NCI-H748 (cell line): ENCODE results near the gene DLG2.
"Not testable (repeated sequence)": the region's sequence is repeated elsewhere in the genome, so short reads cannot be mapped to it uniquely, and the experiment has no call there.

ENCODE experiments used
- DNase-seq: peaks from one replicate; lab custom pipeline; 2025; ENCODE audit not compliant: unreplicated experiment; lab: John Stamatoyannopoulos, UW

DLG2 gene

DNA sequence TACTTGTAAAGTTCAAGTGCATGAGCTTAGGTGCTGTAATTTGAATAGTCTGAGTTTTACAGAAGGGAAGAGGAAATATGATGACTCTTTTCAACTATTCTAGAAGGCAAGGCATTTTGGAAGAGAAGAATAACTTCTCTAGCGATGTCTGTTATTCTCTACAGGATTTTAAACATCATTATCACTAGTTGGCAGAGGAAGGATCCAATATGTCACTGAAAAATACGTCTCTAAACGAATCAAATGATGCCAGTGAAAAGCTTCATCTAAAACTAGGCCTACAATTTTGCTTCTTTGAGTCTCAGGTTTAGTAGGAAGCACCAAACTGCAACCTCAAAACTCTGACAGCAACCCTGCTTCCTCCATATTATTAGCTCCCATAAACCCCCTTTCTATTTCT lies 581.4 kb downstream of the DLG2 start:
- DNase-seq: no peak

DNA sequence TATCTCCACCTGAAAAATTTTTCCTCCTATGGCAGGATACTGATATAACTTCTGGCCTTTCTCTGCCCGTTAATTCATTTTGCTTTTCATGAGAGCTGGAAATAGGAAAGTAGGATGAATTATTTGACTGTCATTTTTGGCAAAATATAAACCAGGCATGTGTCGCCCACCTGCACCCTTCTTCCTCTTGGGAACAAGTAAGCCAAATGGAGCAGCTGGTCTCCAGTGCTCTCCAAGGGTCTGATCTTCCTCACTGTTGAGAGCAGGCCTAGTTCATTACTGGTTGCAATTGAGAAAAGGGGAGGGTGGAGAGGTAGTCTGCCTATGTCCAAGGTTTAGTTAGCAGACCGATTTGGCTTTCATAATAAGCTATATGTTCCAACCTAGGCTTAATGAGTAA lies 582.2 kb downstream of the DLG2 start:
- DNase-seq: no peak

DNA sequence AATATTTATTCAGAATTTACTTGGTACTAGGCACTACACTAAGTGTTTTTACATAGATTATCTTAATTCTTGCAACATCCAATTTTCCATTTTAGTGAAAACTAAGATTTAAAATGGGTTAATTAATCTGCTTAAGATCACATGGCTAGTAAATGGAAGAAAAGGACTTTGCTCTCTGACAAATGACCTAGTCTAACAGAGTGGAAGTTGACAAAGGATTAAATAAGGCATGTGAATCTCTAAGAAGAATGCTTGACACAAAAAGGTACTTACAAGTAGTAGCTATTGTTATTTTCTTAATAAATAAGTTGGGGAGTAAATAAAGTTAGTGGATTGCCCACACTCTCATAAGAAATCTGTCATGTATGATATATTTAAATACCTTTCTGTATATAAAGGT lies 584.8 kb downstream of the DLG2 start:
- DNase-seq: no peak

DNA sequence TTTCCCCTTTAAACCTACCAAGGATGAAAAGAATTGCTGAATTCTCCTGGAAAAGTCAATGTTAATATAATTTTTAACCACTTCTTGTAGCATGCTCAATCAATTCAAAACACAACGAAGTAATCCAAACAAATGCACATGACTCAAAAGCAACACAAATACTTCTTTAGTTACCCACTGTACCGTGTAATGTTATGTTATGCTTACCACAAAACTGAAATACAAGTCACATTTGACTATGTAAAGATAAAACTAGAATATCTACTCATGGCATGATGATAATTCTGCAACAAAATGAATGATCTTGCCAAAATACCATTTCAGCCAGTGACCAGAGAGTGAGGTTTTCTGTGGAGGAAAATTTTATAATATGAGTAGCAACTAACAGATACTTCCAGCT lies 587.0 kb downstream of the DLG2 start:
- DNase-seq: no peak

DNA sequence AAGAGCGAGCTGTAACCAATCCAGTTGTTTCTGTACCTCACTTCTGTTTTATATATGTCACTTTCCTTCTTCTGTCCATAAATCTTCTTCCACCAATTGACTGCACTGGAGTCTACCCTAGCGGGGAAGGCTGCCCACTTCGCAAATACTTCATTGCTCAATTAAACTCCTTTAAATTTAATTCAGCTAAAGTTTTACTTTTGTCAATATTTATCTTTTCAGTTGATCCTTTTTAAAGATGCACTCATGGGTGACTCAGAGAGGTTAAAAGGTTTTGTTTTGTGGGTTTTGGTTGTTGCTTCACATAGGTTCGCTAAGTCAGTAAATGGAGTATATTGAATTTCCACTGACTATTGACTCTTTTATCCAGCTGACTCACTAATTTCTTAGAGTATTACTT lies 597.2 kb downstream of the DLG2 start:
- no peak for DNase-seq

DNA sequence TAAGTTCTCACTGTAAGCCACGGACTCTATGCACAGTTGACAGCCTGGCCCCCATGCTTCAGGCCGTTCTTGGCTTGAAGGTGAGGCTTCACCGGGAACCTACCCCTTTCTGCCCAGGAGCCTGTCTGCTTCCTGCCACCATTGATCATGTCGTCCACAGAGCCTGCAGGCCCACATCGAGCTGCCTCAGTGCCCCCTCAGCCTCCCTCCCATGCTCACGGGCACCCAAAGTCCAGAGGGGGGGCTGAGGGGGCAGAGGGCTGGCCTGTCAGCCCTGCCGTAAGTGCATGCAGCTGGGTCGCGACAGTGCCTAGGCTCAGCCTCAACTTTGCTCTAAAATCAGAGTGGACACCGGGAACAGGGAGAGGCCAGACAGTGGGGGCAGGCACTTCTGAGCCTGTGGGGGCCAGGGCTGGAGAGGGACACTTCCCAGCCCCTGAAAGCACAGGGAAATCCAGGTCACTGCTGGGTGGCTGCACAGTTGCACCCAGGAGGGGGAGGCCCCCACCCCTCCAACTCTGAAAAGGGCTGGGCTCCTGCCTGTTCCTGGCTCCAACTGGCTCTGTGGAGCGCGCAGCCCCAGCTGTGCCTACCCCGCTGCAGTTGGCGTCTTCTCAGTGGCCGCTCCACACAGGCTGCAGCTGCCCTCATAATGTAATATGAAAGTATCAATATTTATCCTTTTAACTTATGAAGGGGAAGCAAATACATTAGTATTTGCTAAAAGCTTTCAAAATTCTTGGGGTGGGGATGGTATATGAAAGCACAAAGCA lies 598.6 kb downstream of the DLG2 start:
- DNase-seq: no peak

DNA sequence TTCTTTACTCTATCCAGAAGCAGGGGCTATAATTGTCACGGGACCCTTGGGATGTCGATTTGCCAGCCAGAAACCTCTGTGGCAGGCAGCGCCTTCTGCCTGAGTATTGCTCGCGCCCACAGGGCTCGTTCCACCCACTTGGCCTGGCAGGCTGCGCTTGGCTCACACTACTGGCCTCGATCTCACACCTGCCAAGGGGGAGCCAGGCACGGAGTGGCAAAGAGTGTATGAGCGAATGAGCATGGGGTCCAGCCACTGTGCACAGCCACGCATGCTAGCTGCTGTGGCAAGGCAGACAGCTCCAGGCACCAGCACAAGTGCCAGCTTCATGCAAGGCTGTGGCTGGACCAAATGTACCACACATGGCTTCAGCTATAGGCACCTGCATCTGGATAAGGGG lies 599.8 kb downstream of the DLG2 start:
- DNase-seq: no peak

DNA sequence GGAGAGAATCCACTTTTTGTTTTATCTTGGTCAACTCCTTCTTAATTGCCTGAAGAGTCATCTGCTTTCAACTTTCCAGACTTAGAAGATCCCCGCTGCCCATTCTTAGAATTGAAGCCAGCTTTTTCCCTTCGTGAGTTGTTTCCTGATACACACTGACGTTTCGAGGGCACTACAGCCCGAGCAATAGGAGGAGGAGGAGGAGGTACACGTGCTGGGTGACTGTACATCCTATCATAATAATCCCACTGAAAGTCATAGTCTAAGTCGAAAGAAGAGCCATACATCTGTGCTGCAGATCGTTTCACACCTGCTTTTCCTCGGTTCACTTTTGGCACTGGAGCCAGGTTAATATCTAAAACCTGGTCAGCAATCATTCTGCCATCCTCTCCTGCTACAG lies 606.1 kb downstream of the DLG2 start:
- no peak for DNase-seq

DNA sequence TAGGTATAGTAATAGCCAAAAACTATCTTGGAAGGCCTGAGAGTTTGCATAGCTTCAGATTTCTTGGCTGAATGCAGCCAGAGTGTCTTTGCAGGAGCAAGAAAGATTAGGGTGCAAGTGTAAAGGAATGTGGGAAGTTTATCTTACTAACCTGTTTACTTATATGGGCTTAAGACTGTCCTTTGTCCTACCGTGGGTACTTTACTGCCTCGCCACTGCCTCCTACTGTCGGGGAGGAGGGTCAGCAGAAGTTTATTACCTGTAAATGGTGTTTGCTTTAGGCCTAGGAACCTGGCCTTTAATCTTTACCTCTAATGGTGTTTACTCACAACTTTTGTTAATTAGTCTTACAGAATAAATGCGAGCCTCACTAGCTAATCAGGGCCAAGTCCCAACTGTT lies 633.8 kb downstream of the DLG2 start:
- DNase-seq: no peak

DNA sequence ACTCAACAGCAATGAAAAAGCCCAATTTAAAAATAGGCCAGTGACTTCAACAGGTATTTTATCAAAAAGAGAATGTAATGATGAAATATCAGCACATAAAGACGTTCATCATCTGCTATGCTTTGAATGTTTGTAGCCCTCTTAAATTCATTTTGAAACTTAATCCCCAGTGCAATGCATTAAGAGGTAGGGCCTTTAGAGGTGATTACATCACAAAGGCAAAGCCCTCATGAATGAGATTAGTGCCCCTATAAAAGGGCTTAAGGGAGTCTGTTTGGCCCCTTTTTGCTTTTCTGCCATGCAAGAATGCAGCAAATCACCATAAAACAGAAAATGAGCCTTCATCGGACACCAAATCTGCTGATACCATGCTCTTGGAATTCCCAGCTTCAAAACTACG lies 637.0 kb downstream of the DLG2 start:
- no peak for DNase-seq

DNA sequence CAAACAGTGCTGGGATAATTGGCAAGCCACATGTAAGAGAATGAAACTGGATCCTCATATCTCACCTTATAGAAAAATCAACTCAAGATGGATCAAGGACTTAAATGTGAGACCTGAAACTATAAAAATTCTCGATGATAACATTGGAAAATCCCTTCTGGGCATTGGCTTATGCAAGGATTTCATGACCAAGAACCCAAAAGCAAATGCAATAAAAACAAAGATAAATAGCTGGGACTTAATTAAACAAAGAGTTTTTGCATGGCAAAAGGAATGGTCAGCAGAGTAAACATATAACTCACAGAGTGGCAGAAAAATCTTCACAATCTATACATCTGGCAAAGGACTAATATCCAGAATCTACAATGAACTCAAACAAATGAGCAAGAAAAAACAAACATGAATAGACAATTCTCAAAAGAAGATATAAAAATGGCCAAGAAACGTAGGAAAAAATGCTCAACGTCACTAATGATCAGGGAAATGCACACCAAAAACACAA lies 639.4 kb downstream of the DLG2 start:
- not testable (repeated sequence) for DNase-seq

DNA sequence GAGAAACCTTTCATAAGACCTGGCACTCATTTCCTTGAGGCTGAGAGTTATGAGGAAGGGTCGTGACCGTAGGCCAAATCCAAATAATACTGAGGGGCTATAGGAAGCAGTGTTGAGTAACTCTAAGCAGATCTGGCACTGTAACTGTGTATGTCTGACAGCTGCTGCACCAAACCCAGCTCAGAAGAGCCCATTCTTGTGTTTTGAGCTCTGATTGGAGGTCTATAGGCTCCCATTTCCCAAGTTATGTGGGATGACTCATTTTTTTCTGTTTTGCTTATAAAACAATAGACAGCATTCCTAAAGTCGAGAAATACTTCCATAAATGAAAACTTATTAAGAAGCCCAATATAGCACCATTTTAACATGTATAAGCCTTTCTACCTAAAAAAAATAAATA lies 645.8 kb downstream of the DLG2 start:
- no peak for DNase-seq

DNA sequence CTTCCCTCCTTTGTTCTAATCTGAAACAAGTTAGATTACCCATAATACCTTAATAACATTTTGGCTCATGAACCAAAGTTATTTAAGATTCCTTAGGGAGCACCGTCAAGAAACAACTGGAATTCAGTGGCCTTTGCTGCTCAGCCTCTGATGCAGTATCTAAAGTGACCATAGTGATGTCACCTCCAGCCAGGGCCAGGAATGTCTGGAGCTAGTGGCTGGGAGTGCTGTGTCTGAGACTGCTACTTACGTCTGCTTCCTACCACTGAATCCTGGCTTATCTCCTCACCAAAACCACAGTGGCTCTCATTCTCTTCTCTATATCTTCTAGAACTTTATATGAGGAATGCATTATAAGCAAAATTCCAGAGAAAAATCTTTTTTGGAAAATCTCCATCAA lies 658.0 kb downstream of the DLG2 start:
- DNase-seq: no peak

DNA sequence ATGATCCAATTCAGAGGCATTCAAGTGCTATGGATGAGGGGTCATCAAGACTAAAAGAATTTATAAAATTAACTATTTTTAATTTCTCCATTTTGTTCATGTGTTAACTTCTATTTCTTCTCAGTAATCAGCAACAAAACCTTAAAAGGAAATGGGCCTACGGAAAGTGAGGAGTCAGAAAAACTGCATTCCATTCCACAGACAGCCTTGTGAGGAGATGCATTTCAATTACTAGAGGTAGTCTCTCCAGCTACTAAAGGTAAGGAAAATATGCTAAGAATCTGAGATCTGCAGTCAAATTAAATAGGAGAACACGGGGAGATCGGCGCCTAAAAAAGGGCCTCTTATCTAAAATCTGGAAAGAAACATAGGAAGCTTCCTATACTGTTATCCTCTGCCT lies 661.7 kb downstream of the DLG2 start:
- DNase-seq: no peak

DNA sequence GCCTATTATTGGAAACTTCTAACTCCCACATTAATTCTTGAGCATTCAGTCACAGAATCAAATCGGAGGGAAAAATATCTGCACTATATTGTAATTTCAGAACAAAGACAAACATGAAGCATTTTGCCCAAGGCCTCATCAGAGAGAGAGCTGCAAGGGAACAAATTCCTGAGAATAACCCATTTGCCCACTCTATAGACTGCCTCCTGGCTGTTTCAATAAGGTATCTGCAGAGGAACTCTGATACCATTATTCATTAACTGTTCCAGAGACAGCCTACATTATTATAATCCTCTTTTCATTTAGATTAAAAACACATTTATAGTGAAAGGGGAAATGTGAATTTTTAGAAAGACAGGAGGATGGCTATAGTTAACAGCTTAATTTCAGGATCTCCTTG lies 663.9 kb downstream of the DLG2 start:
- DNase-seq: no peak

DNA sequence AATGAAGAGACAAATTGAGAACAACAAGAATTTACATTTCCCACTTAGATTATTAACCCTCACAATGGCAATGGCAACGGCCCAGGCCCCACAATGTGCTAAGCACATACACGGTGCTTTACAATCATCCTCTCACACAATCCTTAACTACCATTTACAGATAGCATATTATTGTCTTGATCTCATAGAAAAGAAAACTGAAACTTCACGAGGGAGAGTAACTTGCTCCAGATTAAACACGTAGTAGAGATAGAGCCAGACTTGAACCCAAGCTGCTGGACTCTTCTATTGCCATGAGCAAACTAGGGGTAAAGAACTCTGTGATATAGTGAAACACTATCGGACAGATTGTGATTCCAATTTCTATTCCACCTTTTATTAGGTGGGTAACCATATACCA lies 665.1 kb downstream of the DLG2 start:
- DNase-seq: no peak

DNA sequence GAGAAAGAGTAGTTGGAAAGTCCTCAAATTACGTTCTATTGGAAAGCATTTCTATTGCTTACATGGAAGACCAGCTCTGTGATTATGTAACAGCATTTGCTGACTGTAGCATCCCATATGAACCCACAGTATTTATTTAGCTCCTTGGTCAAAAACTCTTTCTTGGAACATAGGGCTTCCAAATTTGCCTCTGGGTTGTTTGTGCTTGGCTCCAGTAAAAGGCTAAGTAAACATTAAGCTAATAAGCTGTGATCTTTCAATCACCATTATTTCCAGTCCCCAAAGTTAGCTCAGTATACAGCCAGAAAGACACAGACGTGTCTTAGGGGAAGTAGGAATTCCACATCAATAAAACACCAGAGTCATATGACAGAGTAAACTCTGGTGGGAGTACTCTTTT lies 668.8 kb downstream of the DLG2 start:
- DNase-seq: no peak

DNA sequence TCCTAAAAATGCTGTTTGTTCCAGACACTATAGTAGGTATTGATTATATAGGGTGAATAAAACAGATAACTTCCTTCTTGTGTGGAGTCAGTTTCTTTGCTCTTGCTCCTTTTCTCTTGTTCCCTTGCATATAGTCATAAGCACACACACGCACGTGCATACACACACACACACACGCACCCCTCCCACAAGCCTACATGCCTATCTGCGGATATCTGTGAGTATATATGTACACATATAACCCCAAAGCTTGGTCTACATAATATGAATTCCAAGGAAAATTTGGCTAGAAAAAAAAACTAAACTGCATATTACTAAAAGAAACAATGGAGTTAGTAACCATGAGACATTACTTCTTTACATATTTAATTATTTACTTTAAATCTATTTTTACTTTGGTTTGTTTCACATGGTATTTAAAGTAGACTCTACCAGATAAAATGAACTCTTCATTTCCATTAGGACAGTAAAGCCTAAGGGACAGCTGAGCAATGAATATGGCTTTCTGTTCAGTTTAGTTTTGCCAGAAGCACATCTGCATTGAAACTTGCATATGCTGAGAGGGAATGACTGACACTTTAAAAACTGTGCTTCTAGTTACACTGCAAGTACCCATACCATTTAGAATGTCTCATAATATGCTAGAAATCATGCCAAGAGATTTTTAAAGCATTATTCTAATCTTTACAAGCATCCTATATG lies 676.4 kb downstream of the DLG2 start:
- DNase-seq: no peak

DNA sequence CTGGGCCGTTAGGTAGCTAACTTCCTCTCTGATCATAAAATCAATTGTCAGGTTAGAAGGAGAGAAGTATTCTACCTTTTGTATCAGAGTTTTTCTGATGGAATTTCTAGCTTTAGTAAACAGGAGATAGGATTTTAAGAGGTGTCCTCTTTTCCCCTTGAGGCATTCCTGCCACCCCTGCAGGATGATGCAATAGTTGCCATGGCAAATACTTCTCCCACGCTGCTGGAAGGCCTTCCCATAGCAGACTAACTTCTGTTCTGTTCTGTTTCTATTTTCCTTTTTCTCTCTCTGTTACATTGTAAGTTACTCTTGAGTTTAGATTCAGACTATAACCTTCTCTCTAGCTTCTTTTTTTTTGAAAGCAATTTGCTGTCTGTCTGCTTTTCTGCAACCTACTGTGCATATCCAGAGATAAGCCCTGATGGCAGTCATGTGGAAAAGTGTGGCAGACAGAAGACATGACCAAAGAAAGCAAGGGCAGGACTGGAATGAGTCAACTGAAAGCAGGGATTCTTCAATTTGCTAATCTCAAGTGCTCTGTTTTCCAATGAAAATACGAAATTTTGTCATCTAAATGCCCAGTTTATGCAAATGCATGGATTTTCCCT lies 679.1 kb downstream of the DLG2 start:
- DNase-seq: no peak

DNA sequence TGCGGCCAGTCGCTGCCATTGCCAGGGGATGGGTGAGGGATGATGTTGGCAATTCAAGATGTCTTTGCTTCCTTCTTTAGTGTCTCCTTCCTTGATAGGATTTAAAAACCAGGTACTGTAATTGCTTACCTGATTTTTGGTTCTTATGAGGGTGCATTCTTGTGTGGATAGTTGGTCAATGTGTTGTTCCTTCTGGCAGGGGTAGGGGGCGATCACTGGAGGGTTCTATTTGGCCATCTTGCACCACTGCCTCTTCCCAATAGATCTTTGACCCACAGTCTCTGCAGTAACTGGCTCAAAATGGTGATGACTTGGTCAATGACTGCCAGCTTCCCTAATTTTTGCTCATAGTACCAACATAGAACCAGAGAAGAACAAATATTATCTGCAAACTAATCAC lies 680.1 kb downstream of the DLG2 start:
- no peak for DNase-seq

DNA sequence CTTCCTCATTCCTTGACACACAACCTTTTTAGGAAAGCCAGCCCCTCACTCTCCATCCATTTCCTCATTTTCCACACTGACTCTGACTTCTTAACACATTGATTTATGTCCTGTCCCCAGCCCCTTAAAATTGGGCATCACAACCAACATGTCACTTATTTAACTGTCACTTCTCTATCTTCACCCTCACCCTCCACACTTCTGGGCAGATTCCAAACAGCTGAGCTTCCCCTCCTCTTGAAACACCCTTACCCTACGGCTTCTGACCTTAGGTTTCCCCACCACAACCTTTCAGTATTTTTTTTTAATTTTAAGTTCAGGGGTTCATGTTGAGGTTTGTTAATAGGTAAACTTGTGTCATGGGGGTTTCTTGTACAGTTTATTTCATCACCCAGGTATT lies 696.3 kb downstream of the DLG2 start:
- no peak for DNase-seq

DNA sequence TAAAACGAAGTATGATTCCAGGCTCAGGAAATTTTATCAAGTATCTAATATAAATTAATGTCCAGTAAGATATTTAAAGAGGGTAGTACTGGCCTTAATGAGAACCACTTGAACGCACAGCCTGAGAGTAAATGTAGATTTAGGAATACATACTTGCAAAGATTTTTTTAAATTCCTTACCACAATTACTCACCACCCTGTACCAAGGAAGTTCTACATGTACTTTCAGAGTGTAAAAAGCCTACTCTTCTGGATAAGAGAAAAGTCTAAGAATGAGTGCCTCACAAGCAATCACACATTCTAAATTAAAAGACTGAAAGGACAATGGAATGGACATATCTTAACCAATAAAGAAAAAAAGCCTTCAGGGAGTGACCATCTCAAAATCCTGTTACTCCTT lies 697.4 kb downstream of the DLG2 start:
- no peak for DNase-seq
